H9 (cell line): Measurements from ENCODE around the gene FSHR. TPM values are rescaled to one million over a fixed set of nuclear protein-coding genes. Genes with fewer than 3 reads are reported as not detected.

Experiments used
- DNase-seq: peaks from one replicate; pipeline ENCODE4 v3.0.0-alpha.2; 2017
- H2AFZ ChIP-seq: one replicate; pipeline ENCODE4 v1.6.1; 2013; ENCODE audit warnings: mild to moderate bottlenecking, low read length, control low read depth, moderate library complexity
- H2AK5ac ChIP-seq: 2 replicates; pipeline ENCODE4 v1.6.1; 2013; ENCODE audit warnings: low read length, control low read depth, mixed read lengths; ENCODE audit not compliant: insufficient read length
- H2BK120ac ChIP-seq: one replicate; pipeline ENCODE4 v1.6.1; 2013; ENCODE audit warnings: low read depth, mild to moderate bottlenecking, low read length, control low read depth, inconsistent platforms; ENCODE audit not compliant: poor library complexity, severe bottlenecking
- H2BK12ac ChIP-seq: 2 replicates; pipeline ENCODE4 v1.6.1; 2013; ENCODE audit warnings: low read length, control low read depth, mixed read lengths, low read depth; ENCODE audit not compliant: insufficient read length
- H2BK15ac ChIP-seq: 2 replicates; pipeline ENCODE4 v1.6.1; 2013; ENCODE audit warnings: low read depth, low read length, control low read depth
- H2BK20ac ChIP-seq: one replicate; pipeline ENCODE4 v1.6.1; 2013; ENCODE audit warnings: low read depth, mild to moderate bottlenecking, low read length, control low read depth, inconsistent platforms; ENCODE audit not compliant: poor library complexity, severe bottlenecking
- H2BK5ac ChIP-seq: 2 replicates; pipeline ENCODE4 v1.6.1; 2013; ENCODE audit warnings: low read length, control low read depth, mixed read lengths; ENCODE audit not compliant: insufficient read length
- H3K14ac ChIP-seq: 2 replicates; pipeline ENCODE4 v1.6.1; 2013; ENCODE audit warnings: low read length, control low read depth; ENCODE audit not compliant: insufficient read depth
- H3K18ac ChIP-seq: 2 replicates; pipeline ENCODE4 v1.6.1; 2013; ENCODE audit warnings: low read depth, mild to moderate bottlenecking, mixed read lengths, low read length, control low read depth; ENCODE audit not compliant: insufficient read length
- H3K23ac ChIP-seq: 2 replicates; pipeline ENCODE4 v1.6.1; 2013; ENCODE audit warnings: low read length, control low read depth, mixed read lengths, low read depth; ENCODE audit not compliant: insufficient read length
- H3K23me2 ChIP-seq: 2 replicates; pipeline ENCODE4 v1.6.1; 2013; ENCODE audit warnings: low read depth, mild to moderate bottlenecking, mixed read lengths, low read length, control low read depth; ENCODE audit not compliant: insufficient read length, poor library complexity, severe bottlenecking
- H3K27ac ChIP-seq: 2 replicates; pipeline ENCODE4 v1.5.1; 2013; ENCODE audit warnings: low read length, control low read depth, mixed read lengths, low read depth; ENCODE audit not compliant: insufficient read length
- H3K27me3 ChIP-seq: 2 replicates; pipeline ENCODE4 v1.6.1; 2013; ENCODE audit warnings: low read length, control low read depth, inconsistent platforms; ENCODE audit not compliant: insufficient read depth
- H3K4ac ChIP-seq: 2 replicates; pipeline ENCODE4 v1.6.1; 2013; ENCODE audit warnings: low read depth, mild to moderate bottlenecking, control low read depth, inconsistent platforms, low read length, moderate library complexity
- H3K4me1 ChIP-seq: 2 replicates; pipeline ENCODE4 v1.6.1; 2013; ENCODE audit warnings: low read length, control low read depth, inconsistent platforms; ENCODE audit not compliant: insufficient read depth
- H3K4me2 ChIP-seq: 2 replicates; pipeline ENCODE4 v1.6.1; 2013; ENCODE audit warnings: low read length, control low read depth, mixed read lengths; ENCODE audit not compliant: insufficient read length, insufficient read depth
- H3K56ac ChIP-seq: 2 replicates; pipeline ENCODE4 v1.6.1; 2013; ENCODE audit warnings: low read depth, mild to moderate bottlenecking, mixed read lengths, low read length, control low read depth; ENCODE audit not compliant: insufficient read length
- H3K79me1 ChIP-seq: 2 replicates; pipeline ENCODE4 v1.6.1; 2013; ENCODE audit warnings: low read depth, mild to moderate bottlenecking, moderate library complexity, low read length, control low read depth, inconsistent platforms; ENCODE audit not compliant: insufficient read depth, poor library complexity, severe bottlenecking
- H3K79me2 ChIP-seq: 2 replicates; pipeline ENCODE4 v1.6.1; 2013; ENCODE audit warnings: low read length, control low read depth, inconsistent platforms; ENCODE audit not compliant: insufficient read depth
- H3K9ac ChIP-seq: 2 replicates; pipeline ENCODE4 v1.6.1; 2013; ENCODE audit warnings: low read length, control low read depth, mixed read lengths; ENCODE audit not compliant: insufficient read length; ENCODE audit errors: extremely low read depth
- H3K9me3 ChIP-seq: one replicate; pipeline ENCODE4 v1.6.1; 2013; ENCODE audit warnings: low read depth, low read length, inconsistent platforms; ENCODE audit not compliant: control insufficient read depth
- H3T11ph ChIP-seq: one replicate; pipeline ENCODE4 v1.6.1; 2013; ENCODE audit warnings: mild to moderate bottlenecking, low read length, control low read depth, inconsistent platforms
- H4K20me1 ChIP-seq: one replicate; pipeline ENCODE4 v1.6.1; 2013; ENCODE audit not compliant: control insufficient read depth, insufficient read length, insufficient read depth
- H4K5ac ChIP-seq: 2 replicates; pipeline ENCODE4 v1.6.1; 2013; ENCODE audit warnings: low read depth, mild to moderate bottlenecking, mixed read lengths, low read length, control low read depth; ENCODE audit not compliant: insufficient read length
- H4K8ac ChIP-seq: replicated peaks from 2 replicates; pipeline ENCODE4 v1.6.1; 2013; ENCODE audit warnings: low read length, control low read depth, mixed read lengths, low read depth; ENCODE audit not compliant: insufficient read length
- H4K91ac ChIP-seq: 2 replicates; pipeline ENCODE4 v1.6.1; 2013; ENCODE audit warnings: low read depth, mild to moderate bottlenecking, moderate library complexity, mixed read lengths, low read length, control low read depth; ENCODE audit not compliant: insufficient read length
- H3K27ac Mint-ChIP-seq, 3 experiments: 2 replicates in 2 of 3; 3 replicates in 1 of 3; pipeline ENCODE4 v1.8.0; 2020 to 2021; ENCODE audit warnings: mixed read lengths in 3 of 3, mild to moderate bottlenecking in 1 of 3, moderate library complexity in 1 of 3
- H3K27me3 Mint-ChIP-seq: 2 replicates; pipeline ENCODE4 v1.8.0; 2021; ENCODE audit warnings: low read depth, mild to moderate bottlenecking, moderate library complexity, mixed read lengths
- H3K36me3 Mint-ChIP-seq, 3 experiments: 2 replicates in 2 of 3; 3 replicates in 1 of 3; pipeline ENCODE4 v1.8.0; 2020 to 2021; ENCODE audit warnings: low read depth in 3 of 3, mixed read lengths in 3 of 3; ENCODE audit not compliant: insufficient read depth in 1 of 3
- H3K4me1 Mint-ChIP-seq, 2 experiments: 2 replicates each; pipeline ENCODE4 v1.8.0; 2020; ENCODE audit warnings: mixed read lengths in 2 of 2
- H3K4me3 Mint-ChIP-seq, 2 experiments: 2 replicates in 1 of 2; 3 replicates in 1 of 2; pipeline ENCODE4 v1.8.0; 2020 to 2021; ENCODE audit warnings: mild to moderate bottlenecking in 2 of 2, mixed read lengths in 2 of 2, moderate library complexity in 1 of 2
- H3K9me3 Mint-ChIP-seq, 2 experiments: 2 replicates in 1 of 2; 3 replicates in 1 of 2; pipeline ENCODE4 v1.8.0; 2020; ENCODE audit warnings: mild to moderate bottlenecking in 2 of 2, mixed read lengths in 2 of 2, moderate library complexity in 1 of 2
- CTCF ChIP-seq: fragments of 200-600 bp; sonication (generic); conservative IDR thresholded peaks from 3 replicates; pipeline ENCODE4 v1.8.0; 2021; ENCODE audit warnings: antibody characterized with exemption, mild to moderate bottlenecking
- WGBS: extraction: QIAGEN DNeasy Blood & Tissue Kit; methylation state at CpG from one replicate; pipeline ENCODE4 v1.1.7; 2013; ENCODE audit warnings: missing lambda C conversion rate, low lambda C conversion rate, mixed read lengths; ENCODE audit not compliant: insufficient read length; ENCODE audit errors: extremely low coverage; 5-methylcytosine and 5-hydroxymethylcytosine counted together
- total RNA-seq: library from RNA; stranded (reverse); gene quantifications from 2 replicates; pipeline ENCODE4 v1.2.1, GENCODE V29; 2021

Gene FSHR
- total RNA-seq, 1 experiment from 2014 or later, result not detected

- H3K56ac ChIP-seq, result no peak overlapping the region
- H2AFZ ChIP-seq, result no peak overlapping the region
- no peak overlapping the region for H3K4ac ChIP-seq
- H3K4me1 ChIP-seq, result peaks cover 10% of the 10 kb centered on the region; the same call in 1 of the 2 replicates
- no peaks in the 10 kb centered on the region for H3K27me3 ChIP-seq
- H2AK5ac ChIP-seq, result no peak overlapping the region
- no peaks in the 10 kb centered on the region for H3K23me2 ChIP-seq
- H4K20me1 ChIP-seq, result no peaks in the 10 kb centered on the region
- H3K4me2 ChIP-seq, result no peak overlapping the region
- H4K5ac ChIP-seq, result no peak overlapping the region
- no CpG with 5 or more reads among the region's 2 CpGs for WGBS
- no peak for DNase-seq
- H3K14ac ChIP-seq, result no peak overlapping the region
- no peak for TF ChIP-seq CTCF
- H4K91ac ChIP-seq, result no peak overlapping the region
- peaks cover 24 to 26% of the 10 kb centered on the region in 2 experiments for H3K4me1 Mint-ChIP-seq
- no peak overlapping the region for H2BK12ac ChIP-seq
- H3K27me3 Mint-ChIP-seq, result no peaks in the 10 kb centered on the region
- no peak overlapping the region for H3K9ac ChIP-seq
- H3K27ac ChIP-seq, result no peak overlapping the region
- no peak overlapping the region for H2BK5ac ChIP-seq
- H3K9me3 Mint-ChIP-seq, result peaks cover 0 to 2% of the 10 kb centered on the region in 2 experiments; a peak in 1 of 5 replicates
- H3K4me3 Mint-ChIP-seq, result no peak overlapping the region
- H4K8ac ChIP-seq, result no peak overlapping the region
- H2BK120ac ChIP-seq, result no peak overlapping the region
- no peaks in the 10 kb centered on the region for H3K36me3 Mint-ChIP-seq
- H2BK15ac ChIP-seq, result no peak overlapping the region
- H3K27ac Mint-ChIP-seq, result no peak overlapping the region
- no peak overlapping the region for H3K23ac ChIP-seq
- no peaks in the 10 kb centered on the region for H3K79me1 ChIP-seq
- no peak overlapping the region for H3K18ac ChIP-seq
- no peaks in the 10 kb centered on the region for H3K9me3 ChIP-seq
- no peak overlapping the region for H3T11ph ChIP-seq
- H3K79me2 ChIP-seq, result no peaks in the 10 kb centered on the region
- H2BK20ac ChIP-seq, result no peak overlapping the region
Measured at GRCh38 chr2:49153252-49153651, 1.1 kb downstream of the FSHR start.
